SU-DHL-6 (cell line): ENCODE measurements around the gene CAPN15.

ENCODE experiments used
- H2AFZ ChIP-seq: fragments of 200-600 bp; sonication (generic); 2 replicates; pipeline ENCODE4 v1.6.1; 2014; ENCODE audit warnings: low read depth, mild to moderate bottlenecking, moderate library complexity, mixed read lengths, antibody characterized with exemption, low read length; ENCODE audit not compliant: severe bottlenecking
- H3F3A ChIP-seq: fragments of 200-600 bp; shearing (Covaris generic); 2 replicates; pipeline ENCODE4 v1.6.0; 2016; ENCODE audit warnings: antibody characterized with exemption, mild to moderate bottlenecking; ENCODE audit not compliant: insufficient read depth
- H3K27ac ChIP-seq: fragments of 200-600 bp; sonication (generic); 2 replicates; pipeline ENCODE4 v1.5.1; 2016; ENCODE audit warnings: low read depth, mild to moderate bottlenecking, low read length, moderate library complexity, mixed read lengths
- H3K27me3 ChIP-seq: fragments of 200-600 bp; sonication (generic), shearing (Covaris generic); 2 replicates; pipeline ENCODE4 v1.6.0; 2014; ENCODE audit warnings: mild to moderate bottlenecking, low read length
- H3K36me3 ChIP-seq: fragments of 200-600 bp; sonication (generic); 2 replicates; pipeline ENCODE4 v1.6.1; 2014; ENCODE audit warnings: mild to moderate bottlenecking, low read length, mixed read lengths
- H3K4me2 ChIP-seq: fragments of 300-600, 200-600 bp; shearing (Covaris generic), sonication (generic); 2 replicates; pipeline ENCODE4 v1.6.0; 2014; ENCODE audit warnings: low read length, low read depth, mild to moderate bottlenecking; ENCODE audit not compliant: poor library complexity, severe bottlenecking
- H3K4me3 ChIP-seq: fragments of 200-600 bp; sonication (generic); 2 replicates; pipeline ENCODE4 v1.5.1; 2014; ENCODE audit warnings: antibody characterized with exemption, low read length, mild to moderate bottlenecking, mixed read lengths; ENCODE audit not compliant: insufficient read depth, poor library complexity, severe bottlenecking
- H3K79me2 ChIP-seq: fragments of 200-600 bp; sonication (generic); 2 replicates; pipeline ENCODE4 v1.6.1; 2014; ENCODE audit warnings: mild to moderate bottlenecking, low read length, moderate library complexity; ENCODE audit not compliant: insufficient read depth
- H3K9ac ChIP-seq: fragments of 200-600 bp; sonication (generic); 2 replicates; pipeline ENCODE4 v1.7.0; 2014; ENCODE audit warnings: mild to moderate bottlenecking, low read length
- H3K9me2 ChIP-seq: fragments of 200-600 bp; sonication (generic); replicated peaks from 2 replicates; pipeline ENCODE4 v1.6.1; 2014; ENCODE audit warnings: low read length; ENCODE audit not compliant: insufficient read depth
- H3K9me3 ChIP-seq: fragments of 200-600 bp; sonication (generic); 2 replicates; pipeline ENCODE4 v1.6.1; 2014; ENCODE audit warnings: low read length, mixed read lengths; ENCODE audit not compliant: insufficient read depth
- H4K20me1 ChIP-seq: fragments of 200-600 bp; sonication (generic); 2 replicates; pipeline ENCODE4 v1.6.1; 2014; ENCODE audit warnings: low read depth, mild to moderate bottlenecking, antibody characterized with exemption, low read length, moderate library complexity, mixed read lengths
- EZH2phosphoT487 ChIP-seq: fragments of 200-600 bp; sonication (generic), shearing (Covaris generic); conservative IDR thresholded peaks from 2 replicates; pipeline ENCODE4 v1.6.1; 2018; ENCODE audit warnings: mild to moderate bottlenecking, antibody characterized with exemption, low read length, moderate library complexity, mixed read lengths
- TF ChIP-seq, protein P1 (sequence below): fragments of 200-600 bp; sonication (generic); IDR thresholded peaks from one replicate; pipeline ENCODE4 v1.5.1; 2017; ENCODE audit warnings: antibody characterized with exemption, mild to moderate bottlenecking, low read length, moderate library complexity; ENCODE audit not compliant: insufficient read depth, poor library complexity, severe bottlenecking

The CAPN15 gene

DNA sequence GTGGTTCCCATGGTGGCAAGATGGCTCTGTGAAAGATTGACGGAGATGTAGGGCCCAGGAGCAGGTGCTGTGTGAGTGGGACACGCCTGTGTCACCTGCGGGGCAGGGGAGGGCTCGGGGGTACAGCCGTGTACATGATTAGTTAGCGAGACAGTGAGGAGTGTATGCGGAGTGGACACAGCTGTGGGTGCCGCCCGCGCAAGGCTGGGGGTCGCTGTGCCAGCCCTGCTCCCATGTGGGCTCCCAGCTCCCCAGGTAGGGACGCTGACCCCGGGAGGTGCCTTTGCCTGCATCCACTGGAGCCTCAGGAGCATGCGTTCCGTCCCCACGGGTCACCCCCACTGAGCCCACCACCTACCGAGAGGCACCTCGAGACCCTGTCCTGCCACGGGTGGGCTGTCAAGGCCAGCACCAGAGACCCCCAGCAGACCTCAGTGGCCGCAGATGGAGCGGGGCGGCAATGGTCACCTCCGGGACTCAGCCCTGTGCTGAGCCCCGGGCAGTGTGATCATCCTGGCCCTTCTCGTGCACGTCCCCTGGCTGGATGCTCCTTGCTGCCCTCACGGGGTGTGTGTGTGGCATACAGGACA, 7.4 kb downstream of the CAPN15 start:
- no peak overlapping the region for H3K27ac ChIP-seq
- H3K9me2 ChIP-seq, result no peaks in the 10 kb centered on the region
- no peaks in the 10 kb centered on the region for H3K9me3 ChIP-seq
- no peak overlapping the region for H3K9ac ChIP-seq
- H3K4me3 ChIP-seq, result no peak overlapping the region
- H3K4me2 ChIP-seq, result no peak overlapping the region
- H3K36me3 ChIP-seq, result no peaks in the 10 kb centered on the region
- TF ChIP-seq EZH2phosphoT487, result no peak
- TF ChIP-seq, protein P1, sequence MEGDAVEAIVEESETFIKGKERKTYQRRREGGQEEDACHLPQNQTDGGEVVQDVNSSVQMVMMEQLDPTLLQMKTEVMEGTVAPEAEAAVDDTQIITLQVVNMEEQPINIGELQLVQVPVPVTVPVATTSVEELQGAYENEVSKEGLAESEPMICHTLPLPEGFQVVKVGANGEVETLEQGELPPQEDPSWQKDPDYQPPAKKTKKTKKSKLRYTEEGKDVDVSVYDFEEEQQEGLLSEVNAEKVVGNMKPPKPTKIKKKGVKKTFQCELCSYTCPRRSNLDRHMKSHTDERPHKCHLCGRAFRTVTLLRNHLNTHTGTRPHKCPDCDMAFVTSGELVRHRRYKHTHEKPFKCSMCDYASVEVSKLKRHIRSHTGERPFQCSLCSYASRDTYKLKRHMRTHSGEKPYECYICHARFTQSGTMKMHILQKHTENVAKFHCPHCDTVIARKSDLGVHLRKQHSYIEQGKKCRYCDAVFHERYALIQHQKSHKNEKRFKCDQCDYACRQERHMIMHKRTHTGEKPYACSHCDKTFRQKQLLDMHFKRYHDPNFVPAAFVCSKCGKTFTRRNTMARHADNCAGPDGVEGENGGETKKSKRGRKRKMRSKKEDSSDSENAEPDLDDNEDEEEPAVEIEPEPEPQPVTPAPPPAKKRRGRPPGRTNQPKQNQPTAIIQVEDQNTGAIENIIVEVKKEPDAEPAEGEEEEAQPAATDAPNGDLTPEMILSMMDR, result no peak
- H3K27me3 ChIP-seq, result no peaks in the 10 kb centered on the region
- H3F3A ChIP-seq, result no peaks in the 10 kb centered on the region
- peaks cover 60% of the 10 kb centered on the region for H3K79me2 ChIP-seq
- no peaks in the 10 kb centered on the region; the same call in 1 of the 2 replicates for H4K20me1 ChIP-seq
- no peak overlapping the region for H2AFZ ChIP-seq

DNA sequence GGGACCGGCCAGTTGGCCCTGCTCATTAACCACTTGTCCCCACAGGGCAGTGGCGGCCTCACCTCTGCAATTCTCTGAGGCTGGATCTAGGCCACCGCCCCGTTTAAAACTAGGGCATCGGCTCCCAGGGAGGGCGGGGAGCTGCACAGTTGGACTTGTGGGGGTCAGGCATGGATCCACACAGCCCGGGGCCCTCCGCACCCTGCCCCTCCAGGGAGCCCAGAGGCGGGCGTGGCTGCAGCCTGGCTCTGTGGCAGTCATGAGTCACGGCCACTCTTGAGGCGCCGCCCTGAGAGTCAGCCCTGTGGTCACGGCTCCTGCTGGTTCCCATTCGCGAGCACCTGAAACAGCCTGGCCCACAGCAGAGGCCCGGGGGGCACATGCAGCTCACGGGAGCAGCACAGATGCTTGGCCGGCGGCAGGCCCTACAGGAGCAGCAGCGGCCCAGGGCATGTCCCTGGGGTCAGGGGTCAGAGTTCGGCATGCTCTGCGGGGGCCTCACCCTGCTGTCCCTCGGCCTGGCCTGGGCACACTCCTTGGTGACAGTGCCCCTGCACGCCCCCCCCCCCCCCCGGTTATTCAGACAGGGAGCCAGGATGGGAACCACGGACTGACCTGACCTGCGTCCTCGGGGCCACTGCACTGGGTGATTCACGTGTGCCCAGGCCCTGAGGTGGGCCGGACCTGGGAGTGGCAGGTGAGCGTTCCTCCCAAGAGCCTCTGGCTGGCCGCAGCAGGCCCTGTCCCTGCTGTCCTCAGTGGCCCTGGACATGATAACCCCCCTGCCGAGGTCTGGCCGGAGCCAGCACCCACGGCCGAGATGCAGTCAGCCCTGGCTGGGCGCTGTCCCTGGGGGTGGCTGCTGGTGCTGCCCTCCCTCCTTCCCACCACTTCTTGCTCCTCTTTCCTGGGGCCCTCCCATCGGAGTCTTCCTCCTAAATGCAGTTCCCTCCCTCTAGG, 8.2 kb downstream of the CAPN15 start:
- Histone ChIP-seq H3K4me3 (no peak overlapping the region), H3F3A (no peaks in the 10 kb centered on the region), H3K9me2 (no peaks in the 10 kb centered on the region), H4K20me1 (no peaks in the 10 kb centered on the region; the same call in 1 of the 2 replicates), H3K27ac (no peak overlapping the region), H2AFZ (no peak overlapping the region), H3K36me3 (no peaks in the 10 kb centered on the region), H3K27me3 (no peaks in the 10 kb centered on the region), H3K4me2 (no peak overlapping the region), H3K9me3 (no peaks in the 10 kb centered on the region), H3K79me2 (peaks cover 52% of the 10 kb centered on the region), H3K9ac (no peak overlapping the region)
- TF ChIP-seq, protein P1, result no peak
- no peak for TF ChIP-seq EZH2phosphoT487

DNA sequence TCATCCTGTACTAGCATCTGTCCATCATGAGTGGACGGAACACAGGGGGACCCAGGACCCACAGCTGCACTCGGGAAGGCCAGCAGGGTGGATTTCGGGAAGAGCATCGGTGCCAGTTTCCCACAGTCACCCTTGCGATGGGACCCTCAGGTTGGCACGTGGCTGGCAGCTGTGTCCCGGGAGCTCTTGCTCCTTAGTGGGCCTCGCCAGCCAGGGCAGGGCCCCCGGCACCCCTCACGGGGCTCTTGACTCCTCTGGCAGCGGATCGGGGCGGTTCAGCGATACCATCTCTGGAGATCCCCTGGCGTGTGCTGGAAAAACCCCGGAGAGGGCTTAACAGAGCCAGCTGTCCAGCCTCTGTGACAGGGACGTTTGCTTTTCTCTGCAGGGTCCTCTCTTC, 9.2 kb downstream of the CAPN15 start:
- Histone ChIP-seq H3K4me3 (no peak overlapping the region), H3K9me2 (no peaks in the 10 kb centered on the region), H3K9me3 (no peaks in the 10 kb centered on the region), H3K27ac (no peak overlapping the region), H3K79me2 (peaks cover 47% of the 10 kb centered on the region), H4K20me1 (no peaks in the 10 kb centered on the region), H2AFZ (no peak overlapping the region), H3K36me3 (no peaks in the 10 kb centered on the region), H3F3A (no peaks in the 10 kb centered on the region), H3K4me2 (no peak overlapping the region), H3K9ac (no peak overlapping the region), H3K27me3 (no peaks in the 10 kb centered on the region)
- no peak for TF ChIP-seq EZH2phosphoT487
- TF ChIP-seq, protein P1, result no peak
